ENCODE results near the gene SELENOO. TPM values are rescaled to one million over a fixed set of nuclear protein-coding genes. Genes with fewer than 3 reads are reported as not detected.

Gene SELENOO
- total and polyA plus RNA-seq, 4 donors = 15.6 to 30.3 (median 24.1) TPM

DNA sequence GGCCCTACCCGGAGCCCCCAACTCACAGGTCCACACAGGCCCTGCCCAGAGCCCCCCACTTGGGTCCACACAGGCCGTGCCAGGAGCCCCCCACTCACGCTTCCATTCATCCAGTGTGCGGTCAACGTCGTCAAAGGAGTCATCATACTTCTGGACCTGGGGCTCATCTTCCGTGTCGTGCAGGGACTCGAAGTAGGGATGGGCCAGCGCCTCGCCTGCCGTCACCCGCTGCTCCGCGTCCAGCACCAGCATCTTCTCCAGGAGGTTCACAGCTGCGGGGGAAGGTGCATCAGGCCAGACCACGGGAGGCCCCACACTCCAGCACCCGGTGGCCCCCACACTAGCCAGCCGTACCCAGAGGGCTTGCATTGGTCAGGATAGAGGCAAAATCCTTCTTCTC lies 54.3 kb downstream of the SELENOO start:
- no peak overlapping the region for H3K4me3 ChIP-seq
- WGBS, 2 donors = 91 to 94% methylated on average over 19 of the region's 19 CpGs
- peaks cover 2 to 10% (median 4%) of the 10 kb centered on the region in 5 donors for H3K4me1 ChIP-seq (ENCODE audit: control insufficient read depth in 5 of 5, insufficient read depth in 5 of 5, low read length in 5 of 5)
- DNase-seq = no peak
- no peak overlapping the region for H3K9ac ChIP-seq (ENCODE audit: insufficient read depth in 1 of 2, low read length in 2 of 2)
- H3K27me3 ChIP-seq (ENCODE audit: control insufficient read depth in 3 of 3, insufficient read depth in 3 of 3, low read length in 2 of 3) = no peaks in the 10 kb centered on the region
- no peak for ATAC-seq (ENCODE audit: insufficient read depth, low FRiP score)
- no peaks in the 10 kb centered on the region for H3K9me3 ChIP-seq (ENCODE audit: control insufficient read depth in 4 of 4, insufficient read depth in 3 of 4, low read length in 3 of 4)
- H3K27ac ChIP-seq (ENCODE audit: low read depth in 1 of 2, low read length in 1 of 2) = no peak overlapping the region
- TF ChIP-seq, protein P1, sequence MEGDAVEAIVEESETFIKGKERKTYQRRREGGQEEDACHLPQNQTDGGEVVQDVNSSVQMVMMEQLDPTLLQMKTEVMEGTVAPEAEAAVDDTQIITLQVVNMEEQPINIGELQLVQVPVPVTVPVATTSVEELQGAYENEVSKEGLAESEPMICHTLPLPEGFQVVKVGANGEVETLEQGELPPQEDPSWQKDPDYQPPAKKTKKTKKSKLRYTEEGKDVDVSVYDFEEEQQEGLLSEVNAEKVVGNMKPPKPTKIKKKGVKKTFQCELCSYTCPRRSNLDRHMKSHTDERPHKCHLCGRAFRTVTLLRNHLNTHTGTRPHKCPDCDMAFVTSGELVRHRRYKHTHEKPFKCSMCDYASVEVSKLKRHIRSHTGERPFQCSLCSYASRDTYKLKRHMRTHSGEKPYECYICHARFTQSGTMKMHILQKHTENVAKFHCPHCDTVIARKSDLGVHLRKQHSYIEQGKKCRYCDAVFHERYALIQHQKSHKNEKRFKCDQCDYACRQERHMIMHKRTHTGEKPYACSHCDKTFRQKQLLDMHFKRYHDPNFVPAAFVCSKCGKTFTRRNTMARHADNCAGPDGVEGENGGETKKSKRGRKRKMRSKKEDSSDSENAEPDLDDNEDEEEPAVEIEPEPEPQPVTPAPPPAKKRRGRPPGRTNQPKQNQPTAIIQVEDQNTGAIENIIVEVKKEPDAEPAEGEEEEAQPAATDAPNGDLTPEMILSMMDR (IDR thresholded peaks at IDR 0.05; ENCODE audit: control extremely low read depth, extremely low read depth) = no peak
- peaks cover 0 to 8% (median 4%) of the 10 kb centered on the region in 4 donors for H3K36me3 ChIP-seq (ENCODE audit: control insufficient read depth in 4 of 4, insufficient read depth in 4 of 4, low read length in 4 of 4)

DNA sequence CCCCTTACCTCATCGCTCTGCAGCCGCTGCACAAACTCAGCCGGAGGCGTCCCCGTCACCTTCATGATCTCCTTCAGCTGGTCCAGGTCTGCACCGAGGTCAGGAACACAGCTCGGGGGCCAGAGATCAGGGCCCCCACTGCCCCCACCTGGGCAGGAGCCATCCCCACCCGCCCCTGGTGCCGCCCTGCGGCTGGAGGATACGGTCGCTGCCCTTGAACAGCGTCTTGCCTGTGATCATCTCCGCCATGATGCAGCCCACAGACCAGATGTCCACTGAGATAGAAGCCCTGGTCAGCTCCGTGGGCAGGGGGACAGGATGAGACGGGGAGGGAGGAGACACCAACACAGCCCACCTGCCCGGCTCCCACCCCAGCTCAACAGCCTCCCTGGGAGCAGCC lies 54.8 kb downstream of the SELENOO start:
- Histone ChIP-seq H3K36me3 (ENCODE audit: control insufficient read depth in 4 of 4, insufficient read depth in 4 of 4, low read length in 4 of 4) (peaks cover 0 to 8% (median 4%) of the 10 kb centered on the region in 4 donors), H3K4me3 (no peak overlapping the region), H3K4me1 (ENCODE audit: control insufficient read depth in 5 of 5, insufficient read depth in 5 of 5, low read length in 5 of 5) (peaks cover 0 to 10% (median 2%) of the 10 kb centered on the region in 5 donors), H3K27me3 (ENCODE audit: control insufficient read depth in 3 of 3, insufficient read depth in 3 of 3, low read length in 2 of 3) (no peaks in the 10 kb centered on the region), H3K9ac (ENCODE audit: insufficient read depth in 1 of 2, low read length in 2 of 2) (no peak overlapping the region), H3K27ac (ENCODE audit: low read depth in 1 of 2, low read length in 1 of 2) (no peak overlapping the region), H3K9me3 (ENCODE audit: control insufficient read depth in 4 of 4, insufficient read depth in 3 of 4, low read length in 3 of 4) (no peaks in the 10 kb centered on the region)
- no peak for ATAC-seq (ENCODE audit: insufficient read depth, low FRiP score)
- no peak for DNase-seq
- TF ChIP-seq, protein P1 (IDR thresholded peaks at IDR 0.05; ENCODE audit: control extremely low read depth, extremely low read depth) = no peak
- WGBS, 2 donors = 92 to 97% methylated on average over 17 of the region's 17 CpGs

DNA sequence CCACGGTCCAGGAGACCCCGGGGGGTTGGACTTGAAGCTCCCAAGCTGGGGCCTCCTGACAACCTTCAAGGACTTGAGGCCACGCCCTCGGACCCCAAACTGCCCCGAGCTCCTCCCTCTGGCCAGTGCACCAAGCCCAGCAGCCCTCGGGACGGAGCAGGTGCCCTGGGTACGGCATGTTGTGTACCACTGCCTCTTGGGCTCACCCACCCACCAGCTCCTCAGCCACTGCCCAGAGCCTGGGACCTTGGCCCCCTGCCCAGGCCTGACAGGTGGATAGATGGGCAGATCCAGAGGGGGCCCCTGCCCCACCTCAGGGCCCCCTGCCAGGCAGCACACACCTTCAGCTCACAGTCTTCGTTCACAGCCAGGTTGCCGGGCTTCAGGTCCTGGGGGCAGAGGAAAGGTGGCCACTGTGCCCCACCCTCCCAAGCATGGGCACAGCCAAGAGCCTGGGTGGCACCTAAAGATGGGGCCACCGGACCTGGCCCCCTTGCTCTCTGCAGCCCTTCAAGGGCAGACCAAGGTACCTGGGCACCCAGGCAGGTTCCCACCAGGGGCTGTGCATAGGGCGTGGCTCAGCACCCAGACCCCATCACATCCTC lies 55.5 kb downstream of the SELENOO start:
- H3K27me3 ChIP-seq (ENCODE audit: control insufficient read depth in 3 of 3, insufficient read depth in 3 of 3, low read length in 2 of 3) = no peaks in the 10 kb centered on the region
- ATAC-seq (ENCODE audit: insufficient read depth, low FRiP score) (no peak), DNase-seq (no peak)
- peaks cover 0 to 9% (median 2%) of the 10 kb centered on the region in 5 donors for H3K4me1 ChIP-seq (ENCODE audit: control insufficient read depth in 5 of 5, insufficient read depth in 5 of 5, low read length in 5 of 5)
- H3K9me3 ChIP-seq (ENCODE audit: control insufficient read depth in 4 of 4, insufficient read depth in 3 of 4, low read length in 3 of 4) = no peaks in the 10 kb centered on the region
- H3K27ac ChIP-seq (ENCODE audit: low read depth in 1 of 2, low read length in 1 of 2) = no peak overlapping the region
- peaks cover 0 to 8% (median 4%) of the 10 kb centered on the region in 4 donors for H3K36me3 ChIP-seq (ENCODE audit: control insufficient read depth in 4 of 4, insufficient read depth in 4 of 4, low read length in 4 of 4)
- H3K9ac ChIP-seq (ENCODE audit: insufficient read depth in 1 of 2, low read length in 2 of 2) = no peak overlapping the region
- 87 to 95% methylated on average over 12 of the region's 12 CpGs for WGBS, 2 donors
- H3K4me3 ChIP-seq = no peak overlapping the region
- TF ChIP-seq, protein P1 (IDR thresholded peaks at IDR 0.05; ENCODE audit: control extremely low read depth, extremely low read depth) = no peak

DNA sequence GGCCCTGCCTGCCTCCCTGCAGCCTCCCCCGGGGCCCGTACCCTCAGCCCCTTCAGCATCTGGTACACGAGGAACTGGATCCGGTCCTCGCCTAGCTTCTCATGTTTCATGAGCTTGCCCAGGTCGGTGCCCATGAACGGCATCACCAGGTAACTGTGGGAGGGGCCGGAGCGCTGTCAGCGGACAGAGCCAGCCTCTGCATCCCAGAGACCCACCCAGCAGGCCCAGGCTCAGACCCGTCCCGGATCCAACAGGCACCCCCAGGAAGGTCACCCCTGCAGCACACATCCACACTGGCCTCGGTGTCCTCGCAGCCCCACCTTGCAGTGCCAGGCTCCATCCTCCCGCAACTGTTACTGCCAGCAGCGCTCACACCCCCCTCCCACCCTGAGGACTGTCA lies 56.2 kb downstream of the SELENOO start:
- peaks cover 0 to 10% (median 2%) of the 10 kb centered on the region in 5 donors for H3K4me1 ChIP-seq (ENCODE audit: control insufficient read depth in 5 of 5, insufficient read depth in 5 of 5, low read length in 5 of 5)
- no peak overlapping the region for H3K4me3 ChIP-seq
- H3K27me3 ChIP-seq (ENCODE audit: control insufficient read depth in 3 of 3, insufficient read depth in 3 of 3, low read length in 2 of 3) = no peaks in the 10 kb centered on the region
- TF ChIP-seq, protein P1 (IDR thresholded peaks at IDR 0.05; ENCODE audit: control extremely low read depth, extremely low read depth) = no peak
- H3K9me3 ChIP-seq (ENCODE audit: control insufficient read depth in 4 of 4, insufficient read depth in 3 of 4, low read length in 3 of 4) = no peaks in the 10 kb centered on the region
- peaks cover 0 to 8% (median 4%) of the 10 kb centered on the region in 4 donors for H3K36me3 ChIP-seq (ENCODE audit: control insufficient read depth in 4 of 4, insufficient read depth in 4 of 4, low read length in 4 of 4)
- WGBS, 2 donors = 87 to 88% methylated on average over 16 of the region's 16 CpGs
- no peak for ATAC-seq (ENCODE audit: insufficient read depth, low FRiP score)
- no peak overlapping the region for H3K27ac ChIP-seq (ENCODE audit: low read depth in 1 of 2, low read length in 1 of 2)
- H3K9ac ChIP-seq (ENCODE audit: insufficient read depth in 1 of 2, low read length in 2 of 2) = no peak overlapping the region
- DNase-seq = no peak

All from lung (tissue), 12 donors.